Activated CD4-positive, CD25-positive, alpha-beta regulatory T cell treated with anti-CD3 and anti-CD28 coated beads, Interleukin-2, amount 50 U/mL, for 72 hours (primary cell): ENCODE data around the gene SOX13.

Experiments used
- DNase-seq: peaks from one replicate; pipeline ENCODE4 v3.0.0; 2021

Gene SOX13

GRCh38 chr1:204155881-204156280 is 83.0 kb downstream of the SOX13 start:
- no peak for DNase-seq

- DNase-seq, result no peak
These were observed 85.0 kb downstream of the SOX13 start for GRCh38 chr1:204157962-204158361.

DNA sequence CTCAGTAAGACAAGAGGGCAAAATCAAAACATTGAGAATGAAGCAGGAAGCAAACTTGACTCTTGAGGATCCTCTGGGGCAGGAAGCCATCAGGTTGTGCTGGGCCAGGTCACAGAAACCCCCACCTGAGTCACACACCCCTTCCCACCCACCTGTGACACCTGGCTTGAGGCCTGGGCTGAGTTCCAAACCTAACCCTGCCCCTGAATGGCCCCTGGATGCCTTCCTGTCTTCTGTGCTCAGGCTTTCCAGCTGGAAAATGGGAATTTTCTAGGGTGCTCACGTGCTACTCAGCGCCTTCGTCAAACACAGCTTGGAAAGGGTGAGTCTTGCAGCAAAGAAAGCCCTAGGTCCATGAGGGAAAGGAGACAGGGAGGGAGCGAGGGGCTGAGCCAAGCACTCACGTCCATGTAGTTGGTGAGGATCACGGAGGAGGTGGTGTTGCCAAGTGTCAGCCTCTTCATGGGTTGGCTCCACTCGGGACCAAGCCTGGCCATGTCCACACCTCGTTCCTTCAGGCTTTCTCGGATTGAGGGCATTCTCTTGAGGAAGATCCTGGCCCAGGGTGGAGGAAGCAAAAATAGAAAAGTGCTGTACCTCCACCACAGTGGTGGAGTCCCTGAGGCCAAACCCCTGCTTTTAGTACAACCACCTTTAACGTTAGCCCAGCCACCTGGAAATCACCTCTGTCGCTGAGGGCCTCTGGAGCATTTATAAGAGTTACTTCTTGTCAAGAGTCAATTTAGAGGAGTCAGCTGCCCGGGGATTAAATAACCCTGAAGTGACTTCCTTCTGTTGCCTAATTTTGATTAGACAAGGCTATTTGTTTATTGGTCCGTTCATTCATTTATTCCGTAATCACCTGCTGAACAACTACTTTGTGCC is 88.9 kb downstream of the SOX13 start:
- no peak for DNase-seq

DNA sequence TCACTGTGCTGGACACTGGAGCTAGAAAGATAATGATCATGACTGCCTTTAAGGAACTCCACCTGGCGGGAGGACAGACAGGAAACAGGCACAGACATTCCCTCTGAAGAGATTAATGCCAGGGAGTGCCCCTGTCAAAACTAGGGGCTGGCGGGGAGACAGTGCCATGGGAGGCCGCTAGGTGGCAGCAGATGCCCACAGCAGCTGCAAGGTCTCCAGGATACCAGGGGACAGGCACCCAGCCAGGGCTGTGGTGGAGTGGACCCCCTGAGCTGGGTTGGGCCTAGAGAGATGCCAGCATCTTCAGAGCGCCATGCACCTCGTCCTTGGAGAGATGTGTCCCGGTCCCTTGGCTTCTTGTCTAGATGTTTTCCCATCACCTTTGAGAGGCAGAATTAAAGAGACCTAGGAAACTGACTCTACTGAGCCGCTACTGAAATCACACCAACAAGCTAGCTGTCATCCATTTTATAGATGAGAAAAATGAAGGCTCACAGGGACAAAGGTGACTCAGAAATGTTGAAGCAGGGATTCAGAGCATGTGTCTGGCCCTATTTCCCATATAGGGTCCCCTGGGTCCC is 89.7 kb downstream of the SOX13 start:
- DNase-seq, result peak; percentile 83

- no peak for DNase-seq
These were observed 93.3 kb downstream of the SOX13 start, which contains the start of gene REN for GRCh38 chr1:204166219-204166618. Gene REN, minus strand, starts transcription at chr1:204166337. Its CDS starts 44 bp downstream, at chr1:204166293.

DNA sequence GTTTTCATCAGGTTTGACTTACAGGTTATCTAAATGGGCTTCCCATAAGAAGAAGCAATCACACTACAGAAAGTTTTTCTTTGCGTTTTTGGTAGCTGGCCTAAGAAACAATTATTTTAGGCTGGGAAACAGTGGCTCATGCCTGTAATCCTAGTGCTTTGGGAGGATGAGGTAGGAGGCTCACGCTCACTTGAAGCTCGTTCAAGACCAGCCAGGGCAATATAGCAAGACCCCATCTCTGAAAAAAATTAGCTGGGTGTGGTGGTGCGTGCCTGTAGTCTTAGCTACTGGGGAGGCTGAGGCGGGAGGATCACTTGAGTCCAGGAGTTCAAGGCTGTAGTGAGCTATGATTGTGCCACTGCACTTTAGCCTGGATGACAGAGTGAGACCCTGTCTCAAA is 94.8 kb downstream of the SOX13 start:
- DNase-seq, result no peak

GRCh38 chr1:204169858-204170257 is 96.9 kb downstream of the SOX13 start:
- no peak for DNase-seq

DNA sequence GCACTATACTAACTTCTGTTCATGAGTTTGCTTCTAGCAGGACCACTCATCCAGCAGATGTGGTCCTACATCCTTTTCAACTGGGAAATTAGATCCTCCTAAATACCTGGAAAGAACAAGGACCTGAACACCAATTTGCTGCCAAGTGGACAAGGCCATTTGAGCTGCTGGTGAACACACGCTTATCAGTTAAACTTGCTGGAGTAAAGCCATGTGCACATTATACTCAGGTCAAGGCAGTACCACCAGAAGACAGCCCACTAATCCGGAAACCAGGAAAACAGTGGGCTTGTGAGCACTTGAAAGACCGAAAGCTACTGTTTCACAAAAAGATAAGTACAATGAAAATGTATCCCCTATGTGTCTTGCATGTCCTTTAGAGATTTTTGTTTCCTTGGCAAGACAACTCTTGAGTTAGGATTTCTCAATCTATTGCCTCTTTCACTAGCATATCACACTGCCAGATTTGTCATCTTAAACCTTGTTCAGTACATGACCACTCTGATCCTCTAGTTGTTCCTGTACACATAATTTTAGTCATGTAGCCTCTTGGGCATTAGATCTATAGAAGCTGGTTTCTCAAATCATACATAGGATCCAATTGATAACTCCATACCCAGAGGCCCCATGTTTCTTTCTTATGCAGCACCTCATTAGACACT is 97.7 kb downstream of the SOX13 start:
- no peak for DNase-seq

GRCh38 chr1:204171751-204172178 is 98.8 kb downstream of the SOX13 start:
- no peak for DNase-seq

- DNase-seq, result no peak
These were observed 99.6 kb downstream of the SOX13 start for GRCh38 chr1:204172404-204173029.

GRCh38 chr1:204174958-204175357 is 102.0 kb downstream of the SOX13 start:
- DNase-seq, result no peak

GRCh38 chr1:204176049-204176448 is 103.1 kb downstream of the SOX13 start:
- no peak for DNase-seq

GRCh38 chr1:204177133-204177532 is 104.2 kb downstream of the SOX13 start:
- DNase-seq, result no peak
